B cell (primary cell): Measurements from ENCODE around the gene TRRAP. TPM values are rescaled to one million over a fixed set of nuclear protein-coding genes. Genes with fewer than 3 reads are reported as not detected.

Source experiments
- ATAC-seq: fragments of 200-7000 bp; cut with Tn5 transposase; one replicate; pipeline ENCODE4 v1.10.0; 2021; ENCODE audit warnings: low read depth, mild to moderate bottlenecking, moderate number of reproducible peaks, moderate library complexity
- CTCF ChIA-PET: fragments of 350-600 bp; sonication (Branson Sonifier 250); formaldehyde crosslinking; loops from one replicate; lab custom pipeline; 2021; ENCODE audit warnings: antibody characterized with exemption, inconsistent platforms; lab: Charles Lee
- POLR2A ChIA-PET: fragments of 350-600 bp; sonication (Branson Sonifier 250); formaldehyde crosslinking; loops from one replicate; lab custom pipeline; 2021; ENCODE audit warnings: antibody characterized with exemption; lab: Charles Lee
- DNase-seq: peaks from one replicate; pipeline ENCODE4 v3.0.0; 2013
- H2AFZ ChIP-seq: 2 replicates; pipeline ENCODE4 v1.6.1; 2012; ENCODE audit warnings: mild to moderate bottlenecking, low read depth, low read length; ENCODE audit not compliant: insufficient read depth, poor library complexity, severe bottlenecking
- H3K27ac ChIP-seq, 2 donors: 1 replicate in 1 of 2; 2 replicates in 1 of 2; pipeline ENCODE4 v1.5.1; 2012 to 2013; ENCODE audit warnings: low read length in 2 of 2, mild to moderate bottlenecking in 2 of 2, moderate library complexity in 1 of 2
- H3K27me3 ChIP-seq, 4 experiments: fragments of 200-600 bp in 1 of 4; sonication (generic) in 1 of 4; replicated peaks in 1 of 4; 1 replicate in 2 of 4; 2 replicates in 2 of 4; pipeline versions ENCODE4 v1.6.1 to v1.7.0; 2013 to 2016; ENCODE audit warnings: low read length in 3 of 4, mild to moderate bottlenecking in 2 of 4, mixed read lengths in 1 of 4, moderate library complexity in 1 of 4; ENCODE audit not compliant: insufficient read depth in 4 of 4, control insufficient read depth in 3 of 4; ENCODE audit errors: control extremely low read depth in 1 of 4
- H3K36me3 ChIP-seq, 2 experiments: replicated peaks in 1 of 2; 1 replicate in 1 of 2; 2 replicates in 1 of 2; pipeline versions ENCODE4 v1.6.1 to v1.7.1; 2013; ENCODE audit warnings: low read length in 1 of 2; ENCODE audit not compliant: insufficient read depth in 2 of 2, control insufficient read depth in 1 of 2; ENCODE audit errors: control extremely low read depth in 1 of 2, extremely low read depth in 1 of 2
- H3K4me1 ChIP-seq, 2 donors: fragments of 200-600 bp in 1 of 2; sonication (generic) in 1 of 2; 1 replicate in 1 of 2; 2 replicates in 1 of 2; pipeline versions ENCODE4 v1.5.1 to v1.6.1; 2013 to 2017; ENCODE audit warnings: low read length in 2 of 2; ENCODE audit not compliant: control insufficient read depth in 2 of 2, insufficient read depth in 2 of 2
- H3K4me2 ChIP-seq: replicated peaks from 2 replicates; pipeline ENCODE3; 2012; ENCODE audit warnings: mild to moderate bottlenecking, low read depth, low read length; ENCODE audit not compliant: poor library complexity, severe bottlenecking
- H3K4me3 ChIP-seq, 5 experiments: fragments of 200-600 bp in 1 of 5; sonication (generic) in 1 of 5; 1 replicate in 3 of 5; 2 replicates in 2 of 5; pipeline versions ENCODE4 v1.5.1 to v1.7.0; 2011 to 2016; ENCODE audit warnings: low read length in 4 of 5, mild to moderate bottlenecking in 4 of 5, low read depth in 2 of 5, control low read depth in 1 of 5, moderate library complexity in 1 of 5; ENCODE audit not compliant: insufficient read depth in 1 of 5; ENCODE audit errors: control extremely low read depth in 1 of 5, extremely low read depth in 1 of 5
- H3K79me2 ChIP-seq: fragments of 200-600 bp; sonication (generic); one replicate; pipeline ENCODE4 v1.6.0; 2016; ENCODE audit warnings: low read length; ENCODE audit not compliant: control insufficient read depth, insufficient read depth
- H3K9ac ChIP-seq: fragments of 200-600 bp; sonication (generic); 2 replicates; pipeline ENCODE4 v1.6.1; 2017; ENCODE audit warnings: mild to moderate bottlenecking, low read length, moderate library complexity
- H3K9me3 ChIP-seq, 3 donors: one replicate each; pipeline versions ENCODE4 v1.6.1 to v1.7.1; 2013; ENCODE audit warnings: low read length in 2 of 3; ENCODE audit not compliant: control insufficient read depth in 2 of 3, insufficient read depth in 1 of 3; ENCODE audit errors: control extremely low read depth in 1 of 3
- H4K20me1 ChIP-seq: 2 replicates; pipeline ENCODE4 v1.6.0; 2012; ENCODE audit warnings: mild to moderate bottlenecking, low read length; ENCODE audit not compliant: insufficient read depth, control insufficient read depth, poor library complexity, severe bottlenecking
- H3K27ac Mint-ChIP-seq: one replicate; pipeline ENCODE4 v1.8.0; 2021; ENCODE audit warnings: mixed read lengths
- H3K27me3 Mint-ChIP-seq: one replicate; pipeline ENCODE4 v1.8.0; 2021; ENCODE audit warnings: mixed read lengths
- H3K4me1 Mint-ChIP-seq: one replicate; pipeline ENCODE4 v1.8.0; 2021; ENCODE audit warnings: mixed read lengths
- H3K4me3 Mint-ChIP-seq: one replicate; pipeline ENCODE4 v1.8.0; 2021; ENCODE audit warnings: mixed read lengths
- H3K9me3 Mint-ChIP-seq: one replicate; pipeline ENCODE4 v1.8.0; 2022; ENCODE audit warnings: mixed read lengths; ENCODE audit not compliant: insufficient read depth
- CTCF ChIP-seq: fragments of 200-600 bp; IDR thresholded peaks from one replicate; pipeline ENCODE4 v1.8.0; 2022; ENCODE audit warnings: antibody characterized with exemption, mild to moderate bottlenecking
- EZH2 ChIP-seq: IDR thresholded peaks from 2 replicates; pipeline ENCODE4 v1.6.1; 2012; ENCODE audit warnings: borderline replicate concordance, low read depth, mild to moderate bottlenecking, moderate library complexity, low read length; ENCODE audit not compliant: insufficient read depth, poor library complexity, severe bottlenecking
- WGBS: methylation state at CpG from one replicate; pipeline ENCODE4 v1.1.5; 2013; ENCODE audit warnings: missing lambda C conversion rate; ENCODE audit not compliant: insufficient coverage; 5-methylcytosine and 5-hydroxymethylcytosine counted together
- intact Hi-C: fragments of 100-400 bp; cut with micrococcal nuclease; formaldehyde crosslinking; loops from one replicate; pipeline ENCODE4 v1.10.0; 2022
- polyA plus RNA-seq: library from polyadenylated mRNA; depleted of rRNA; stranded (reverse); fragments of >200 nt; gene quantifications from 2 replicates; pipeline ENCODE4 v1.2.3, GENCODE V29; 2012
- total RNA-seq, 2 donors: library from RNA; stranded (reverse); fragments of 120-200 nt in 1 of 2; gene quantifications; 1 replicate in 1 of 2; 2 replicates in 1 of 2; pipeline versions ENCODE4 v1.2.3 to v1.2.4, GENCODE V29; 2013 to 2022

The TRRAP gene
- total and polyA plus RNA-seq, 2 donors (not counting 1 experiment from before 2014, with no cell fraction given) = 25.4 to 102 TPM

GRCh38 chr7:98913612-98914011 lies 35.3 kb downstream of the TRRAP start:
- H3K27ac ChIP-seq = no peak overlapping the region
- H3K4me1 ChIP-seq = no peaks in the 10 kb centered on the region
- DNase-seq (no peak), ATAC-seq (no peak)
- H3K27ac Mint-ChIP-seq = no peak overlapping the region
- intact Hi-C loops = no loop called here
- H3K9me3 ChIP-seq = no peaks in the 10 kb centered on the region
- no peaks in the 10 kb centered on the region for H4K20me1 ChIP-seq
- no peak overlapping the region for H3K9ac ChIP-seq
- H3K4me1 Mint-ChIP-seq = no peaks in the 10 kb centered on the region
- CTCF ChIA-PET = interaction anchor here (1.0 kb wide), 1 partner anchor 75 kb away, joined by 3 read pairs; no protein-coding TSS in a partner anchor
- H3K4me3 Mint-ChIP-seq = no peak overlapping the region
- H3K4me2 ChIP-seq = no peak overlapping the region
- no peaks in the 10 kb centered on the region for H3K79me2 ChIP-seq
- H3K36me3 ChIP-seq = peaks cover 5 to 77% of the 10 kb centered on the region in 2 experiments
- no peaks in the 10 kb centered on the region for H3K27me3 ChIP-seq
- POLR2A ChIA-PET = no interaction called here
- no peak overlapping the region for H2AFZ ChIP-seq
- TF ChIP-seq EZH2 (no peak), CTCF (peak; percentile 15)
- no peak overlapping the region for H3K4me3 ChIP-seq
- no peaks in the 10 kb centered on the region for H3K9me3 Mint-ChIP-seq
- H3K27me3 Mint-ChIP-seq = no peaks in the 10 kb centered on the region

GRCh38 chr7:98917331-98917730 lies 39.0 kb downstream of the TRRAP start:
- DNase-seq = no peak
- H3K27ac Mint-ChIP-seq = no peak overlapping the region
- Histone ChIP-seq H3K36me3 (peaks cover 5 to 79% of the 10 kb centered on the region in 2 experiments), H3K4me2 (no peak overlapping the region), H3K9me3 (no peaks in the 10 kb centered on the region), H3K4me1 (no peaks in the 10 kb centered on the region), H3K9ac (no peak overlapping the region), H3K27me3 (no peaks in the 10 kb centered on the region), H3K4me3 (no peak overlapping the region), H2AFZ (no peak overlapping the region), H3K79me2 (peaks cover 2% of the 10 kb centered on the region), H3K27ac (no peak overlapping the region), H4K20me1 (no peaks in the 10 kb centered on the region)
- H3K9me3 Mint-ChIP-seq = no peaks in the 10 kb centered on the region
- no peak for TF ChIP-seq EZH2
- no peak for TF ChIP-seq CTCF
- 98% methylated on average over 10 of the region's 12 CpGs for WGBS
- ChIA-PET POLR2A (no interaction called here), CTCF (no interaction called here)
- no peaks in the 10 kb centered on the region for H3K4me1 Mint-ChIP-seq
- ATAC-seq = no peak
- intact Hi-C loops = no loop called here
- H3K27me3 Mint-ChIP-seq = no peaks in the 10 kb centered on the region
- H3K4me3 Mint-ChIP-seq = no peak overlapping the region
